Body of pancreas (tissue), 4 donors: Measurements from ENCODE around the gene C11orf68.

ENCODE experiments used
- POLR2A ChIP-seq, 3 donors: fragments of 450-650 bp; IDR thresholded peaks; one replicate each; pipeline ENCODE4 v1.6.1; 2016; ENCODE audit warnings: antibody characterized with exemption in 3 of 3, mild to moderate bottlenecking in 2 of 3
- TF ChIP-seq, protein P1 (sequence below), 7 experiments: fragments of 450-650 bp in 4 of 7; fragments of 200-600 bp in 3 of 7; sonication (generic) in 3 of 7; IDR thresholded peaks; one replicate each; pipeline ENCODE4 v1.5.1; 2016 to 2019; ENCODE audit warnings: antibody characterized with exemption in 7 of 7

- no peak for TF ChIP-seq POLR2A (IDR thresholded peaks at IDR 0.05)
- TF ChIP-seq, protein P1, sequence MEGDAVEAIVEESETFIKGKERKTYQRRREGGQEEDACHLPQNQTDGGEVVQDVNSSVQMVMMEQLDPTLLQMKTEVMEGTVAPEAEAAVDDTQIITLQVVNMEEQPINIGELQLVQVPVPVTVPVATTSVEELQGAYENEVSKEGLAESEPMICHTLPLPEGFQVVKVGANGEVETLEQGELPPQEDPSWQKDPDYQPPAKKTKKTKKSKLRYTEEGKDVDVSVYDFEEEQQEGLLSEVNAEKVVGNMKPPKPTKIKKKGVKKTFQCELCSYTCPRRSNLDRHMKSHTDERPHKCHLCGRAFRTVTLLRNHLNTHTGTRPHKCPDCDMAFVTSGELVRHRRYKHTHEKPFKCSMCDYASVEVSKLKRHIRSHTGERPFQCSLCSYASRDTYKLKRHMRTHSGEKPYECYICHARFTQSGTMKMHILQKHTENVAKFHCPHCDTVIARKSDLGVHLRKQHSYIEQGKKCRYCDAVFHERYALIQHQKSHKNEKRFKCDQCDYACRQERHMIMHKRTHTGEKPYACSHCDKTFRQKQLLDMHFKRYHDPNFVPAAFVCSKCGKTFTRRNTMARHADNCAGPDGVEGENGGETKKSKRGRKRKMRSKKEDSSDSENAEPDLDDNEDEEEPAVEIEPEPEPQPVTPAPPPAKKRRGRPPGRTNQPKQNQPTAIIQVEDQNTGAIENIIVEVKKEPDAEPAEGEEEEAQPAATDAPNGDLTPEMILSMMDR (IDR thresholded peaks at IDR 0.05) = no peak
Observed at GRCh38 chr11:65962141-65962564, 43.3 kb upstream of the C11orf68 start.
